CD4-positive, alpha-beta T cell (primary cell): Measurements from ENCODE around the gene KRTCAP2. TPM values are rescaled to one million over a fixed set of nuclear protein-coding genes. Genes with fewer than 3 reads are reported as not detected.

Source experiments
- ATAC-seq: fragments of 200-7000 bp; cut with Tn5 transposase; one replicate; pipeline ENCODE4 v1.10.0; 2022; ENCODE audit warnings: mild to moderate bottlenecking; ENCODE audit not compliant: poor library complexity
- CTCF ChIA-PET: fragments of 350-600 bp; sonication (Branson Sonifier 250); formaldehyde crosslinking; loops from one replicate; lab custom pipeline; 2021; ENCODE audit warnings: antibody characterized with exemption, inconsistent platforms; lab: Charles Lee
- POLR2A ChIA-PET: fragments of 350-600 bp; sonication (Branson Sonifier 250); formaldehyde crosslinking; loops from one replicate; lab custom pipeline; 2021; ENCODE audit warnings: antibody characterized with exemption, inconsistent platforms; lab: Charles Lee
- DNase-seq, 14 experiments: peaks; one replicate each; pipeline ENCODE4 v3.0.0-alpha.2; 2013 to 2020; ENCODE audit warnings: mixed read lengths in 2 of 14
- H3K27ac ChIP-seq, 2 donors: one replicate each; pipeline versions ENCODE4 v1.5.1 to v1.7.0; 2013; ENCODE audit warnings: low read length in 2 of 2, low read depth in 1 of 2, mild to moderate bottlenecking in 1 of 2
- H3K27me3 ChIP-seq, 2 experiments: 1 replicate in 1 of 2; 2 replicates in 1 of 2; pipeline versions ENCODE4 v1.6.1 to v1.7.0; 2013; ENCODE audit warnings: low read length in 2 of 2, control low read depth in 1 of 2, mild to moderate bottlenecking in 1 of 2, moderate library complexity in 1 of 2; ENCODE audit not compliant: insufficient read depth in 2 of 2, control insufficient read depth in 1 of 2
- H3K36me3 ChIP-seq: one replicate; pipeline ENCODE4 v1.6.1; 2013; ENCODE audit warnings: low read length, control low read depth; ENCODE audit not compliant: insufficient read depth
- H3K4me1 ChIP-seq: one replicate; pipeline ENCODE4 v1.6.1; 2013; ENCODE audit warnings: low read length, control low read depth; ENCODE audit not compliant: insufficient read depth
- H3K4me3 ChIP-seq: one replicate; pipeline ENCODE4 v1.5.1; 2013; ENCODE audit warnings: mild to moderate bottlenecking, low read length, moderate library complexity
- H3K9me3 ChIP-seq, 2 experiments: 1 replicate in 1 of 2; 2 replicates in 1 of 2; pipeline versions ENCODE4 v1.6.1 to v1.7.0; 2013; ENCODE audit warnings: low read length in 2 of 2, mild to moderate bottlenecking in 2 of 2, control low read depth in 1 of 2, moderate library complexity in 1 of 2; ENCODE audit not compliant: control insufficient read depth in 1 of 2, insufficient read depth in 1 of 2
- H3K27ac Mint-ChIP-seq: one replicate; pipeline ENCODE4 v1.8.0; 2020; ENCODE audit warnings: mixed read lengths
- H3K27me3 Mint-ChIP-seq: one replicate; pipeline ENCODE4 v1.8.0; 2021; ENCODE audit warnings: mixed read lengths
- H3K36me3 Mint-ChIP-seq: one replicate; pipeline ENCODE4 v1.8.0; 2021; ENCODE audit warnings: low read depth, mixed read lengths
- H3K4me1 Mint-ChIP-seq: one replicate; pipeline ENCODE4 v1.8.0; 2021; ENCODE audit warnings: low read depth, mixed read lengths
- H3K4me3 Mint-ChIP-seq: one replicate; pipeline ENCODE4 v1.8.0; 2020; ENCODE audit warnings: mild to moderate bottlenecking, mixed read lengths
- H3K9me3 Mint-ChIP-seq: one replicate; pipeline ENCODE4 v1.8.0; 2020; ENCODE audit warnings: mixed read lengths
- intact Hi-C, 2 experiments: fragments of 100-400 bp; cut with DNase I in 1 of 2; cut with micrococcal nuclease in 1 of 2; formaldehyde crosslinking; loops; one replicate each; pipeline versions ENCODE4 v1.15.1 to v1.9.0; 2023 to 2025; cut with DNase I, micrococcal nuclease
- total RNA-seq, 174 experiments: library from RNA in 2 of 174; stranded (reverse) in 2 of 174; gene quantifications; one replicate each; pipeline ENCODE4 v1.2.3 and lab custom pipeline; 2021 to 2026
- TF ChIP-seq, protein P1 (sequence below): fragments of 200-600 bp; IDR thresholded peaks from one replicate; pipeline ENCODE4 v1.8.0; 2022; ENCODE audit warnings: antibody characterized with exemption, mild to moderate bottlenecking

KRTCAP2 gene
- total RNA-seq, 2 experiments from 2014 or later = 77.8 TPM

- H3K36me3 Mint-ChIP-seq = peaks cover 16% of the 10 kb centered on the region
Observed at GRCh38 chr1:155184351-155184811, 11.3 kb upstream of the KRTCAP2 start.

DNA sequence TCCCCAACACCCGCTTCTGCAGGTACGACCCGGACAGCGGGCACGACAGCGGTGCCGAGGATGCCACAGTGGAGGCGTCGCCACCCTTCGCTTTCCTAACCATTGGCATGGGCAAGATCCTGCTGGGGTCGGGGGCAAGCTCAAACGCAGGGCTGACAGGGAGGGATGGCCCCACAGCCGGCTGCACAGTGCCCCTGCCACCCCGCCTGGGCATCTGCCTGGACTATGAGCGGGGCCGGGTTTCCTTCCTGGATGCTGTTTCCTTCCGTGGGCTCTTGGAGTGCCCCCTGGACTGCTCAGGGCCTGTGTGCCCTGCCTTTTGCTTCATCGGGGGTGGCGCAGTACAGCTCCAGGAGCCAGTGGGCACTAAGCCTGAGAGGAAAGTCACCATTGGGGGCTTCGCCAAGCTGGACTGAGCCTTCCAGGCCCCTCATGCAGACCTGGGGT is 10.7 kb upstream of the KRTCAP2 start:
- no peak overlapping the region for H3K27ac ChIP-seq
- TF ChIP-seq, protein P1, sequence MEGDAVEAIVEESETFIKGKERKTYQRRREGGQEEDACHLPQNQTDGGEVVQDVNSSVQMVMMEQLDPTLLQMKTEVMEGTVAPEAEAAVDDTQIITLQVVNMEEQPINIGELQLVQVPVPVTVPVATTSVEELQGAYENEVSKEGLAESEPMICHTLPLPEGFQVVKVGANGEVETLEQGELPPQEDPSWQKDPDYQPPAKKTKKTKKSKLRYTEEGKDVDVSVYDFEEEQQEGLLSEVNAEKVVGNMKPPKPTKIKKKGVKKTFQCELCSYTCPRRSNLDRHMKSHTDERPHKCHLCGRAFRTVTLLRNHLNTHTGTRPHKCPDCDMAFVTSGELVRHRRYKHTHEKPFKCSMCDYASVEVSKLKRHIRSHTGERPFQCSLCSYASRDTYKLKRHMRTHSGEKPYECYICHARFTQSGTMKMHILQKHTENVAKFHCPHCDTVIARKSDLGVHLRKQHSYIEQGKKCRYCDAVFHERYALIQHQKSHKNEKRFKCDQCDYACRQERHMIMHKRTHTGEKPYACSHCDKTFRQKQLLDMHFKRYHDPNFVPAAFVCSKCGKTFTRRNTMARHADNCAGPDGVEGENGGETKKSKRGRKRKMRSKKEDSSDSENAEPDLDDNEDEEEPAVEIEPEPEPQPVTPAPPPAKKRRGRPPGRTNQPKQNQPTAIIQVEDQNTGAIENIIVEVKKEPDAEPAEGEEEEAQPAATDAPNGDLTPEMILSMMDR = no peak
- no peak overlapping the region for H3K4me3 ChIP-seq
- CTCF ChIA-PET = no interaction called here
- Mint-ChIP-seq H3K36me3 (peaks cover 21% of the 10 kb centered on the region), H3K4me3 (no peak overlapping the region), H3K27me3 (no peaks in the 10 kb centered on the region), H3K9me3 (no peaks in the 10 kb centered on the region), H3K27ac (no peak overlapping the region), H3K4me1 (peaks cover 6% of the 10 kb centered on the region)
- no peaks in the 10 kb centered on the region for H3K4me1 ChIP-seq
- no peak for ATAC-seq
- H3K36me3 ChIP-seq = peaks cover 31% of the 10 kb centered on the region
- POLR2A ChIA-PET = interaction anchor here (1.6 kb wide), 1 partner anchor 11 kb away, joined by 5 read pairs; no protein-coding TSS in a partner anchor
- no peaks in the 10 kb centered on the region for H3K27me3 ChIP-seq
- no peak for DNase-seq
- no peaks in the 10 kb centered on the region for H3K9me3 ChIP-seq
- intact Hi-C loops = no loop called here

More at GRCh38 chr1:155184351-155184811, 11.3 kb upstream of the KRTCAP2 start:
- Histone ChIP-seq H3K9me3 (no peaks in the 10 kb centered on the region), H3K27ac (no peak overlapping the region), H3K36me3 (peaks cover 25% of the 10 kb centered on the region), H3K4me1 (no peaks in the 10 kb centered on the region), H3K27me3 (no peaks in the 10 kb centered on the region), H3K4me3 (no peak overlapping the region)
- Mint-ChIP-seq H3K27ac (no peak overlapping the region), H3K27me3 (no peaks in the 10 kb centered on the region), H3K4me1 (peaks cover 6% of the 10 kb centered on the region), H3K9me3 (no peaks in the 10 kb centered on the region), H3K4me3 (no peak overlapping the region)
- no peak for ATAC-seq
- ChIA-PET POLR2A (interaction anchor here (1.6 kb wide), 1 partner anchor 10 kb away, joined by 5 read pairs; no protein-coding TSS in a partner anchor), CTCF (no interaction called here)
- TF ChIP-seq, protein P1 = no peak
- intact Hi-C loops = no loop called here
- DNase-seq = no peak

- peaks cover 45% of the 10 kb centered on the region for H3K36me3 ChIP-seq
- H3K4me3 ChIP-seq = no peak overlapping the region
- TF ChIP-seq, protein P1 = no peak
- H3K4me3 Mint-ChIP-seq = no peak overlapping the region
- intact Hi-C loops = no loop called here
- no peaks in the 10 kb centered on the region for H3K9me3 ChIP-seq
- no peak for ATAC-seq
- no peak overlapping the region for H3K27ac Mint-ChIP-seq
- H3K27me3 Mint-ChIP-seq = no peaks in the 10 kb centered on the region
- no peak overlapping the region for H3K27ac ChIP-seq
- no peaks in the 10 kb centered on the region for H3K4me1 Mint-ChIP-seq
- CTCF ChIA-PET = no interaction called here
- H3K27me3 ChIP-seq = no peaks in the 10 kb centered on the region
- POLR2A ChIA-PET = no interaction called here
- no peak for DNase-seq
- H3K4me1 ChIP-seq = peaks cover 2% of the 10 kb centered on the region
- no peaks in the 10 kb centered on the region for H3K9me3 Mint-ChIP-seq
- H3K36me3 Mint-ChIP-seq = peaks cover 30% of the 10 kb centered on the region
Observed at GRCh38 chr1:155182052-155182550, 9.0 kb upstream of the KRTCAP2 start.
